GM19239 (cell line): ENCODE measurements around the gene KRT15.

Experiments
- DNase-seq: peaks from one replicate; pipeline ENCODE4 v3.0.0; 2011; ENCODE audit warnings: low spot score; ENCODE audit not compliant: insufficient read length
- FAIRE-seq: peaks from 2 replicates; lab custom pipeline; 2011; peaks lifted over from hg19 to GRCh38; lab: Jason Lieb, UNC

KRT15 gene

GRCh38 chr17:41486809-41487530, 31.7 kb downstream of the KRT15 start:
- FAIRE-seq (no peak), DNase-seq (peak; percentile 28)

- FAIRE-seq (no peak), DNase-seq (no peak)
These were observed 32.4 kb downstream of the KRT15 start for GRCh38 chr17:41486316-41486715.

- FAIRE-seq (no peak), DNase-seq (no peak)
These were observed 33.5 kb downstream of the KRT15 start for GRCh38 chr17:41484920-41485904.

GRCh38 chr17:41483991-41484826, 34.5 kb downstream of the KRT15 start:
- FAIRE-seq, result no peak
- no peak for DNase-seq

GRCh38 chr17:41483531-41483930, 35.2 kb downstream of the KRT15 start:
- no peak for DNase-seq
- no peak for FAIRE-seq

- FAIRE-seq, result no peak
- DNase-seq, result no peak
These were observed 37.7 kb downstream of the KRT15 start, which contains the start of gene KRT35 for GRCh38 chr17:41481036-41481435. TSS of gene KRT35 (minus strand) at chr17:41481151. CDS start at chr17:41481097, 54 bp downstream.

- DNase-seq, result no peak
- no peak for FAIRE-seq
These were observed 38.1 kb downstream of the KRT15 start for GRCh38 chr17:41480581-41480980.

GRCh38 chr17:41480136-41480535, 38.6 kb downstream of the KRT15 start:
- no peak for FAIRE-seq

GRCh38 chr17:41478237-41478636, 40.5 kb downstream of the KRT15 start:
- DNase-seq, result no peak
- no peak for FAIRE-seq

More at GRCh38 chr17:41480136-41480535, 38.6 kb downstream of the KRT15 start:
- DNase-seq, result no peak

GRCh38 chr17:41476866-41477815, 41.5 kb downstream of the KRT15 start:
- DNase-seq (no peak), FAIRE-seq (no peak)

- DNase-seq (no peak), FAIRE-seq (no peak)
These were observed 43.3 kb downstream of the KRT15 start for GRCh38 chr17:41475421-41475820.

- no peak for DNase-seq
- no peak for FAIRE-seq
These were observed 43.8 kb downstream of the KRT15 start for GRCh38 chr17:41474863-41475262.

- FAIRE-seq, result no peak
- DNase-seq, result no peak
These were observed 50.3 kb downstream of the KRT15 start for GRCh38 chr17:41468346-41468745.

GRCh38 chr17:41467561-41467960, 51.1 kb downstream of the KRT15 start:
- FAIRE-seq (no peak), DNase-seq (no peak)

- DNase-seq (no peak), FAIRE-seq (no peak)
These were observed 51.7 kb downstream of the KRT15 start, which contains the start of gene KRT32 for GRCh38 chr17:41466988-41467387. TSS of gene KRT32 (minus strand) at chr17:41467386. CDS start at chr17:41467325, 61 bp downstream.

- FAIRE-seq (no peak), DNase-seq (no peak)
These were observed 54.0 kb downstream of the KRT15 start for GRCh38 chr17:41464682-41465081.

- DNase-seq (no peak), FAIRE-seq (no peak)
These were observed 54.5 kb downstream of the KRT15 start for GRCh38 chr17:41464173-41464572.

GRCh38 chr17:41463746-41464145, 54.9 kb downstream of the KRT15 start:
- no peak for FAIRE-seq
- no peak for DNase-seq
